ENCODE results near the gene GABRB2.
"Not testable (repeated sequence)": the region's sequence is repeated elsewhere in the genome, so short reads cannot be mapped to it uniquely, and the experiment has no call there.

The GABRB2 gene

DNA sequence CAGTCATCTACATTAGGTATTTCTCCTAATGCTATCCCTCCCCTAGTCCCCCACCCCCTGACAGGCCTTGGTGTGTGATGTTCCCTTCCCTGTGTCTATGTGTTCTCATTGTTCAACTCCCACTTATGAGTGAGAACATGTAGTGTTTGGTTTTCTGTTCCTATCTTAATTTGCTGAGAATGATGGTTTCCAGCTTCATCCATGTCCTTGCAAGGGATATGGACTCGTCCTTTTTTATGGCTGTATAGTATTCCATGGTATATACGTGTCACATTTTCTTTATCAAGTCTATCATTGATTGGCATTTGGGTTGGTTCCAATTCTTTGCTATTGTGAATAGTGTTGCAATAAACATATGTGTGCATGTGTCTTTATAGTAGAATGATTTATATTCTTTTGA is 249.1 kb downstream of the GABRB2 start:
- DNase-seq (ENCODE audit: low read depth): not testable (repeated sequence)

DNA sequence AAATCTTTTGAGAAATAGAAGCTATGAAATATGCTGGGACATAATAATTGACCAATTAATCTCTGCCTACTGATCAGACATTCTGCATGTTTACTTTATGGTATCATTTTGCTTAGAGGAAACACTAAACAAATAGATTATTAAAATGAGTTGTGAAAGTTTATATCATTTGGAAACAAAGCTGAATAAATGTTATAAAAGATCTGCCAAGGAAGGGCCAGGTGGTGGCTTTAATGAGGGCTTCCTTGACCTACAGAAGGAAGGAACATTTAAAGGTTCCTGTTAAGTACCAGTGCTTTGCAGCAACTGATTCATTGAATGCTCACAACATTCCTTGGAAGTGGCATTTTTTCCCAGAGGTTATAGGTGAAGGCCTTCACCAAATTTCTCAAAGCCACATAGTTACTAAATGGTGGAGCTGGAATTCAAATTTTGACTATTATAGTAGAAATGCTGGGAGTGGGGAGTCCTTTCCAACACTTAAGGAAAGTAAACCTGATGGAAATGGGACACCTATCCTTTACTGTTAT is 250.7 kb downstream of the GABRB2 start:
- no peak for DNase-seq (ENCODE audit: low read depth)

DNA sequence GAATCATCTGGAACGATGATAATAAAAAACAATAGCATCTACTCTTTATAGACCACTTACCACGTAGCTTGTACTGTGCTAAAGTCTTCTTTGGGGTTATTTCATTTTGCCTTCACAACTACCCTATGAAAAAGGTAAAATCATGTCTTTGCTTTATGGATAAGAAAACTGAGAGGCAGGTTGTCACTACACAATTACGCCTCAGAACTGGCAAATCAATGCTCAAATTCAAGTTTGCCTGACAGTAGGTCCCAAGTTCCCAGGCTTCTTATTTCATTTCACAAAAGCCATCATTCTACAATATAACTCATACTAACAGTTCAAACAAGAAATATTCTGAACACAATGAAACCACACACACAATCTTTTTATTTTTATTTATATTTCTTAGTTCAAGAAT is 258.5 kb downstream of the GABRB2 start:
- DNase-seq (ENCODE audit: low read depth): no peak

- DNase-seq (ENCODE audit: low read depth): no peak
These were observed 259.1 kb downstream of the GABRB2 start for GRCh38 chr5:161287436-161287835.

DNA sequence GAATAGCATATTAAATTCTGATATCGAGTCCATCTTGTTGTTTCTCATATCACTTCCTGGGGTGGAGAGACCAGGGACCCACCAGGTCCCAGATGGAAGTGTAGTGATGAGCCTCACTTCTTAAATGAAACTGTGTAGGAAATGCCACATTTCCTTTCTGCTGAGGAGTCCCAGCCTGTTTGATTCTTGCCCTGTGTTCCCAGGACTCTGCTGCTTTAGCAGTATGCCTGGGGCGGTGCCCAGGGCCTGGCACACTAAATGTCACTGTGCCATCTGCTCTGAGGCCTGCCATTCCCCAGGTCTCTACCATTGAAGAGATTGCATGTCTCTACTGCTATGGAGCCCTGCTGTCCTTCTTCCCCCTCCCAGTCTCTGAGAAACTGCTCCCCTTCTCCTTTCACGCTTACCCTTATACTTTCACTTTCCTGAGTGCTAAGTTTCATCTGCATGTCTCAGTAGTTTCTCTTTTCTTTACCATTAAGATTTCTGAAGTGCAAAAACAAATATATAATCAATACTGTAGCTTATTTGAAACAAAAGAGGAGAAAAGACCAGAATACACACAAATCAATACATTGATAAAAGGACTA is 260.4 kb downstream of the GABRB2 start:
- DNase-seq (ENCODE audit: low read depth): no peak

- no peak for DNase-seq (ENCODE audit: low read depth)
These were observed 262.1 kb downstream of the GABRB2 start for GRCh38 chr5:161284445-161284844.

- DNase-seq (ENCODE audit: low read depth): no peak
These were observed 263.2 kb downstream of the GABRB2 start for GRCh38 chr5:161283296-161283695.

DNA sequence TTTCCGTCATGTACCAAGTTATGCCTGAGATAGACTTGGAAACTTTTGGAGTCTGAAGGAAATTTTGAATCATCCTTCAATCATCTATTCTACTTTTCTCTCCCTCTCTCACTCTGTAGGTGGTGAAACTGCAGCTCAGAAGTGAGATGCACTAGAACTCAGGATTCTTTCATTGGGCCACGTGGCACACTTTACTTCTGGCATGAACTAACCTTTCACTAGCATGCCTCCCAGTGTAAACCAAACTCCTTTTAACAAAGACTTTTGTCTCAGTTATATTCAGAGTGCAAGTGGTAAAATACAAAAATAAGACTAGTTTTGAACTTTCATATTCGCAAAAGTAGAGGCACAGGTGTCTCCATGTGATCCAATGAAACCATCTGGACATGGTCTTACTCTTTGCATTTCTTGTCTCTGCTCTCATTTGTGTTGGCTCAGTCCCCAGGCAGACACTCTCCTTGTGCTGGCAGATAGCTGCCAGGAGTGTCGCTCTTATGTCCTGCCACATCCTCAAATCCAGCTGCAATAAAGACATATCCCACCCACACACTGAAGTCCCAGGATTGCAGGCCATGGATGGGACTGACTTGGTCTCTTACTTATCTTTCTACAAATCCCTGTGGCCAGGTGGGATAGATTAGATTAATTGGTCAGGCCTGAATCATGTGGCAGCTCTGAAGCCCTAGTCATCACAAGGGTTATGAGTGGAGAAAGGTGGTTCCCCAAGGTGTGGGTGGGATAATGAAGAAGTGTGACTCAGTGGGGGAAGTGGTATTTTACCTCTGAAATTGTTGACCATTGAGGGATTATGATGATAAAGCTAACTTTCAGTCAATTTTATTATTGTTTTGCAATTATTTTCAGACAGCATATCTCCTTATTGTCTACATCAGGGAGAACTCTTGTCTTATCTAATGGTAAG is 267.5 kb downstream of the GABRB2 start:
- no peak for DNase-seq (ENCODE audit: low read depth)

GRCh38 chr5:161277011-161277410 is 269.5 kb downstream of the GABRB2 start:
- no peak for DNase-seq (ENCODE audit: low read depth)

DNA sequence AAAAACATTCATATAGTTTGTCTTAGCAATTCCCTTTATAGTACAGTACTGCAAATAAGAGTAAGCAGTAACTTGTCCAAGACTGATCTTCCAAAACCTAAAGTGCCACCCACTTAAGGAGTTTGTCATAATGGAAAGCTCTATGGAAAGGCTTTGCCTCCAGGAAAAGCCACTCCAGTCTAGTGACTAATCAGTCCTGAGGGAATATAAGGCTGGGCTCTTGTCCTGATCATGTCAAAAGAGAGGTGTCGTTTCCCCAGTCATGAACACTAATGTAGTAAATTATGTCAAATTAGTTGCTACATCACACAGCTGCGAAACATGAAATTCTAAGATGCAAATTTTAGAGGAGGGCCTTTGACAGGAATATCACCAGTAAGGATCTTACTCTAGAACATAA is 271.6 kb downstream of the GABRB2 start:
- DNase-seq (ENCODE audit: low read depth): no peak

DNA sequence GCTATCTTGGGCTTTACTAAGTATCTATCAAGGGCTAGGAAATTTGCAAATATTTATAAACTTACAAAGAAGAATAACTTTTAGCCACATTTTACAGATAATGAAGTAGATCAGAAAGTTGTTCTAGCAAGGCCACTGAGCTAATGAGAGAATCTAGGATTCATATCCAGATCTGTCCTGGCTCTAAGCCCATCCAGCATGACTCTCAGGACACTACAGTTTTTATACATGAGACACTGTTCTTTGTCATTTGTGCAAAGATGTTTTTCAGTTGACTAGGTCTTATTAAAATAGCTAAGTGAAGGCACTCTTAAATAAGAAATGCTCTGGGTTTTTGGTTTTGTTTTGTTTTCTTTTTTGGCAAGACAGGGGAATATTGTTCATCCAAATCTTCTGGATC is 273.1 kb downstream of the GABRB2 start:
- DNase-seq (ENCODE audit: low read depth): no peak

- no peak for DNase-seq (ENCODE audit: low read depth)
These were observed 274.7 kb downstream of the GABRB2 start for GRCh38 chr5:161271816-161272215.

DNA sequence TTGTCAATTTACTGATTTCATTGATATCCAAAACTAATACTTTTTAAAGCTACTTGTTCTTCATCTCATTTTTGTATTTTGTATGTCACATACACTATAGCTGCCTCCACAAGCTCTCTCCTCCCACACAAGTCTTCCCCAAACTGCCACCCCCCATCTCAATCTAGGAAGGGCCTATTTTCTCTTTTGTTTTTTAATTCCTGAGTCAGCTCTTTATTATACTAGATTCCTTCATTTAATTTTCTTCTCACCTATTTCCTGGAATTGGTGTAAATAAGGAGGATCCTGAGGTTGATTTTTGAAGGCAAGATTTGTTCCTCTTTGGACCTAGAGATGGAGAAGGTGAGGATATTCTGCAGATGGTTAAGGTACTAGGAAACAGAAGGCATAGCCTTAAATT is 277.4 kb downstream of the GABRB2 start:
- no peak for DNase-seq (ENCODE audit: low read depth)

DNA sequence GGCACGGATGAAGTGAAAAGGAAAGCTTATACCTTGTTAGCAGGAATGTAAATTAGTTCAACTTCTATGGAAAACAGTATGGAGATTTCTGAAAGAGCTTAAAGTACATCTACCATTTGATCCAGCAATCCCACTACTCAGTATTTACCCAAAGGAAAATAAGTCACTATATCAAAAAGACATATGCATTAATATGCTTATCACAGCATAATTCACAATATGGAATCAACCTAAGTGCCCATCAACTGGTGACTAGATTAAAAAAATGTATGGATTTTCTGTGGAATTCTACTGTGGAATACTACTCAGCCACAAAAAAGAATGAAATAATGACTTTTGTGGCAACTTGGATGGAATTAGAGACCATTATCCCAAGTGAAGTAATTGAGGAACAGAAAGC is 279.6 kb downstream of the GABRB2 start:
- no peak for DNase-seq (ENCODE audit: low read depth)

GRCh38 chr5:161265006-161265405 is 281.5 kb downstream of the GABRB2 start:
- DNase-seq (ENCODE audit: low read depth): no peak

DNA sequence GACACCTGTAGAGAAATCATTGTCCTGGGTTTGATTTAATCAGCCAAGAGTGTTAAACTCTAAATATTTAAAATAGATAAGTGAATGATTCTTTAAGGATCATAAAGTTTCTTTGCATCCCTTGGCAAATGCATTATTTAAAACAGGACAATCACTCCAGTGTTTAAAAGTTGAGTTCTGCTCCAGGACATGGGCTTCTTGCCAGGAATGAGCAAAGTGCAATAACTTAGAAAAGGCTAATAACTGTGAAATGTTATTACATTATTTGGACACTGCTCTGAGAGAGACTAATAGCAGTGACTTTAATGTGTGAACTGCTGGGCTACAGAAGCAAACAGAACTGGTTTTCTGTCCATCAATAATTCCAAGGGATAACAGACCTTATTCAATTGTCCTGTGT is 283.3 kb downstream of the GABRB2 start:
- no peak for DNase-seq (ENCODE audit: low read depth)

- no peak for DNase-seq (ENCODE audit: low read depth)
These were observed 284.7 kb downstream of the GABRB2 start for GRCh38 chr5:161261668-161262323.

DNA sequence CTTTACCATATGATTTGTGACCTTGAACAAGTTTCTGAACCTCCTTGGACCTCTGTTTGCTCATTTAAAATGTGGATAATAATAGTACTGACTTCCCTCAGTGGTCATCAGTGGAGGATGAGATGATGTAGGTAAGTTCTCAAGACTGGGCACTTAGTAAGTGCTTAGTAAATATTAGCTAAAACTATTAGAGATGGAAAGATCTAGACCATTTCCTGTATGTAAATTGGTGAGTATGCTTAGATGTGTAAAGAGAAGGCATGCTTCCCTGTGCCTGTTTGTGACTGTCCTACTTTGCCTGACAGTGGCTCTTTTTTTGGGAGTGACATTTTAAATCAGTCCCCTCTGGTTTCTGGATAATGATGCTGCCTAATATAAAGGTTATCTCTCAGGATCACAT is 288.1 kb downstream of the GABRB2 start:
- no peak for DNase-seq (ENCODE audit: low read depth)

GRCh38 chr5:161256957-161257356 is 289.6 kb downstream of the GABRB2 start:
- DNase-seq (ENCODE audit: low read depth): no peak

GRCh38 chr5:161252955-161253354 is 293.6 kb downstream of the GABRB2 start:
- DNase-seq (ENCODE audit: low read depth): not testable (repeated sequence)

DNA sequence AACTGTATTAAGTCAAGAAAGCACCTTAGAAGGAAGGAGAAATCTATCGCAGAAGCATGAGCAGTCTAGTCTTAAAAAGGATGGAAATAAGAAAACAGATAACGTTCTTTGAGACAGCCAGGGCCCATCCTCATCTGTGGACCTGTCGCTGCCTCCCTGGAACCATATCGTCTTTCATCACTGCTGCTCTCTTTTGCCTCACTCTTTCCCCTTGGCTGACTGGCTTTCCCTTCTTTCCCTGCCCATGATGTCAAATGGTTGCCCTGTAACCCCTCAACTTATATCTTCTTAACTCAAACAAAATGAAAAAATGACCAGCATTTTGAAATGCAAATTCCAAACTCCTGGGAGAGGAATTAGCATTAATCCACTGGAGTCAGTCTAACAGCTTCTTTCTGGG is 299.8 kb downstream of the GABRB2 start:
- DNase-seq (ENCODE audit: low read depth): no peak

GRCh38 chr5:161245846-161246245 is 300.7 kb downstream of the GABRB2 start:
- DNase-seq (ENCODE audit: low read depth): not testable (repeated sequence)

Measured in activated gamma-delta T cell treated with anti-CD3 and anti-CD28 coated beads, Interleukin-2, amount 50 U/mL, for 16 hours (primary cell).